GM19328 (cell line): ENCODE data around the gene ABR.
"Not testable (repeated sequence)": the region's sequence is repeated elsewhere in the genome, so short reads cannot be mapped to it uniquely, and the experiment has no call there.

Experiments
- ATAC-seq: cut with Tn5 transposase; IDR thresholded peaks from one replicate; pipeline ENCODE4 v1.9.1; 2021; ENCODE audit warnings: mild to moderate bottlenecking, moderate library complexity; ENCODE audit not compliant: unreplicated experiment

Gene ABR

DNA sequence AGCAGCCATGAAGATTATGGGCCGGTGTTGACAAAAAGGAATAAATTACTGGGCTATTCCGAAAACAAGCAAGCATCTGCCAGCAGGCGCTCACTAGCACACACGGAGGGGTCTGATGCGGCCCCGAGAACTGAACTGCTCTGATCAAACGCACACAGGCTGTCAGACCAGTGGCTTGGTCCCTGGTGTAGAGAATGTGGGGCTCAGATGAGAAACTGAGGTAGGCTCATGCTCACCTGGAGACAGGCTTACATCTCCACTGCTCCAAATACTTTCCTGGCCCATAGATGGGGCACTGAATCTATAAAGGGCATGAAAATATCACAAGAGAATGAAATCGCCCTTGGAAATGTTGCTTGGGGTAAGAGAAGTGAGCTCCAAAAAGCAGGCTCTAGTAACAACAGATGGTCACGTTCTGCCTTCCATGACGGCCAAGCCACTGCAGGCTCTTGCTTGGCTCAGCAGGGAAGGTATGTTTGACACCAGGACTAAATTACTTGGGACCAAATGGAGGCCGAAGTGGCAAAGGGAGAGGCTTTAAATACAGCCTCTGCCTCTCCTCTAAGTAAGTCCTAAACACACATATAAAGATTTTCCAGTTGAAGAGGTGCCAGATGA, 5.4 kb downstream of the ABR start:
- ATAC-seq: no peak

DNA sequence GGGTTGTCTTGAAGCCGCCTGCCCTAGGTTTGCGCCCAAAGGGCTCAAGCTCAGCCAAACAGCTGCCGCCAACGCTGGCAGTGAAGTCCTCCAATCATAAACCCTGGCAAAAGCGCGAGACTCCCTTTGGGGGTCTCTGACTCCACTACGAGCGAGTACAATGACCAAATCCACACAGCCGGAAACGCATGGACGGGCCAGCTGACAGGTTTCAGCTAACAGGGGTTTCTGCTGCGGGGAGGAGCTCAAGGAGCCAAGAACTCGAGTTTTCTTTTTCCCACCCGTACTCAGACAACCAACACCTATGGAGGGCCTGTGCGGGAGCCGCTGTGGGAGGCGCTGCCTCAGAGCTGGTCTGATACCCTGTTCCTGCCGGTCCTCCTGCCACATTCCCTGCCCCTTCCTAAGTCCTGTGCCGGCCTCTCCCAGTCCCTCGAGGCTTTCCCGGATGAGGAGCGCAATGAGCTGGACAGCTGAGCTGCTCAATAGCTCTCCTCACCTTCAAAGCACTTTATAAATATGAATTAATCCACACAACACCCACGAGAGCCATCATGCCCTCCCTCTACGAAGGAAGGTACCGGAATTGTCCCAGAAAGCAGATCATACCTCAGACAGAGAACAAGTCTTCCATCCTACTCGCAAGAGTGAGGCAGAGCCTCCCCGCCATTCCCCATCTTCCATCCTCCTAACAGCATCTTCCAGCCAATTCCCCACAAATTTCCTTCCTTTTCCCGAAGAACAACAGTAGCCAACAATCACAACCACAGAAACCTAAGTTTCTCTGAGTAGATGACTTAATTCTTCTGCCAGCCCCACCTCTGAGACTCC, 6.1 kb downstream of the ABR start:
- no peak for ATAC-seq

DNA sequence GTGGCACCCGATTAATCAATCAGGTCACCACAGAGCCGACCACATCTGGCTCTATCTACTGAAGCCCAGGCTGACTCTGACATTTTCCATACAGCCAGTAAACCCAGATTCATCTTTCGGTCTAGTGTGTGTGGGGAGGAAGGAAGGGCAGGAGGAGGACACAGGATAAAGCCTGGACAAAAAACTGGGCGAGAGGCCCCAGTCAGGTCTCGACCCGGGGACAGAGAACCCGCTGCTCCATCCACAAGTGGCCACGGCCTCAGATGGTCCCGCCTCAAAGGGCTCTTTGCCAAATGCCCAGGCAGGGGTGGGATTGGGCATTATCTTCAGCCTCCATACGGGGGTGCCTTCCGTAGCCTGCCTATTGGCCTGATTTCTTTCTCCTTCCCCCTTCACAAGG, 7.8 kb downstream of the ABR start:
- ATAC-seq: no peak

DNA sequence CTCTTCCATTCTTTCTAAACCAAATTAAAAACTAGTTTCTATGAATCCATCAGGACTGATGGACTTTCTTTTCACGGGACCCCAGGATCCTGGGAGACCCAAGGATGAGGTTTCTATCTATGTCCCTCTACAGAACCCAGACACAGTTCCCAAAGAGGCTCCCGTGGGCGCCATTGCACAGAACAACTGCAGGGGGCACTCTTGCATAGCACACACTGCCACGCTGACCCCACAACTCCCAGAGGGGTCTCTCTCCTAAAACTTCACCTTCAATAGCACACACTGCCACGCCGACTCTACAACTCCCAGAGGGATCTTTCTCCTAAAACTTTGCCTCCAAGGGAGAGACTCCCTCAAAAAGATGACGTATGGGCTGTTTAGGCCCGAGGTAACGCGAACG, 9.0 kb downstream of the ABR start:
- no peak for ATAC-seq

DNA sequence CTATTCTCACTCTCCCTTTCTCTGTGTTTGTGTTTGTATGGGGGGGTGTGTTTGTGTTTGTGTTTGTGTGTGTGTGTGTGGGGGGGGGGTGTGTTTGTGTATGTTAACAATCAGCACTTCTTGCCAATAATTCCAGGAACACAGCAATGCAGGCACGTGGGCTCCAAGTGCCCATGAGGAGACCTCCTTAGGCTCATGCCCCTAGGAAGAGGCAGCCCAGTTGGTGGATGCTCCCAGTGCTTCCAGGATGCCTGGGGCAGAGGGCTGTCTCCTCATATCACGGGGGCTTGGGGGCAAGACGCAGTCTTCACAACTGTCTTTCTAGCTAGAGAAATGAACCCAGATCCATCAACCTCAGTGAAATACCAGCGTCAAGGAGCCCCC, 9.9 kb downstream of the ABR start:
- ATAC-seq: no peak

DNA sequence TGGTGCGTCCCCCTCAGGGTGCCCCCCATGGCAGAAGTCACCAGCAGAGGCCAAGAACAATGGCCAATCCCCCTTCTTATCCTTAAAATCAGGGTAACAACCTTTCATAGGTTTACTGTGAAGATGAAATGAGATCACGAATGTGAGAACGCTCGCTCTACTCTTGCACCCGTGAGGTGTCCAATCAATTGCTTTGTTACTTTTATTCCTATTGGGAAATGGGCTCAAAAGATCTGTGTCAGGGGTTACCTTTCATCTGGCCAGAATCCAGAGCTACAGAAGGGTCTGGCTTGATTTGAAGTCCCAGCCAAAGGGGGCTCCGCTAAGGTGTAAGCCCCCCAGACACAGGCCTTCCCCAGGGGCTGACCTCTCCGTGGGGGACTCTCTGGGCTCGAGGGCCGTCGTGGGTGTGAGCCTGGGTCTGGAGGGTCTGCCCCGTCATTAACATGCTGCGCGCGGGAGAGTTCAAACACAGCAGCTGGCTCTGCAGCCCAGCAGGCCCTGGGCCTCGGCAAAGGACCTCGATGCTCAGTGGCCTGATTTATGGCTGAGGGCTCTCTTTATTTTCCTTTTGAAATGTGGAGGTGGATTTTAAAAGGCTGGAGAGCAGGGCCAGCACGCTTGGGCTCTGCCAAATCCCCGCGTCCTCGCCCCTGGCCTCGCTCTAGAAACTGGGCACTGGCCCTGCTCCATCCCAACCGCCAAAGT, 10.4 kb downstream of the ABR start:
- no peak for ATAC-seq

DNA sequence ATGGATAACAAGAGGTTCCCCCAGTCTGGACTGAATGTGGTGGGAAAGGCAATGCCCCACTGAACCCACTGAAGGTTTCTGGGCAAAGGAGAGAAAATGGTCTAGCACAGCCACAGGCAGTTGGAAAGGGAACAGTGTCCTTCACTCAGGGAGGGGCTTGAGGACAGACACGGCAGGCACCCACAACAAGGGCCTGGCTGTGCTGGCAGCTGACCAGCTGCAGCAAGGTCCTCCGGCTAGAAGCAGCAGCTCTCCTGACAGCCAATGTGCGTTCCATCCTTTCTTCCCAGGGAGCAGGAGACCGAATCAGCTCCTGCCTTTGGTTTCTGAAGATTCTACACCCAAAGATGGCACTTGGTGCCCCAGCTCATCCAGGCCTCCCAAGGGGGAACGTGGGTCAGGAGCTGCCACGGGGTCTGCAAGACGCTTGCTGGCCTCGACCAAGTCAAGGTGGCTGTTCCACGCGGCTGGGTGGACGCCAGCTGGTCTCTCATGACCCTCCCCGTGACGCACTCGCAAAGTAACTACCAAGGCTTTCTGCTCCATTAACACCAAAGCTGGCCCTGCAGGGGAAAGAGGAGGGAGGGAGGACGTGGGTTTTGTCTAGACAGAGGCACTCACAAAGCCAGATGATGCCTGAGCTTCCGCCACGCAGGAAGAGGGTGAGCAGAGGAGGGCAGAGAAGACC, 11.1 kb downstream of the ABR start:
- no peak for ATAC-seq

DNA sequence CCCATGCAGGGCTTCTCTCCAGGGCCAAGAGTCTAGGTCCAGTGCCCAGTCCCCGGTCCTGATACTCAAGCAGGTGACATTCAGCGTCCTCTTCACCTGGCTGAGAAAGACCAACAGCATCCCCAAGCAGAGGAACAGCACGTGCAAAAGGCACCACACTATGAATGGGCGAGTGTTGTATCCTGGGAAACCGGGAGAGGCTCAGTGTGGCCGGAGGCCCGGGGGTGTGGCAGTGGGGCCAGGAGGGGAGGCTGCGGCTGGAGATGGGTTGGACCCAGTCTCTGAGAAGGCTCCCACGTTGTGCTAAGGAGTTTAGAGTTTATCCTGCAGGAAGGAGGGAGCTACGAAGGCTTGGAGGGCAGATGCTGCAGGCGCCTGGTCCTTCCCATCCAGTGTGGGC, 13.5 kb downstream of the ABR start:
- no peak for ATAC-seq

DNA sequence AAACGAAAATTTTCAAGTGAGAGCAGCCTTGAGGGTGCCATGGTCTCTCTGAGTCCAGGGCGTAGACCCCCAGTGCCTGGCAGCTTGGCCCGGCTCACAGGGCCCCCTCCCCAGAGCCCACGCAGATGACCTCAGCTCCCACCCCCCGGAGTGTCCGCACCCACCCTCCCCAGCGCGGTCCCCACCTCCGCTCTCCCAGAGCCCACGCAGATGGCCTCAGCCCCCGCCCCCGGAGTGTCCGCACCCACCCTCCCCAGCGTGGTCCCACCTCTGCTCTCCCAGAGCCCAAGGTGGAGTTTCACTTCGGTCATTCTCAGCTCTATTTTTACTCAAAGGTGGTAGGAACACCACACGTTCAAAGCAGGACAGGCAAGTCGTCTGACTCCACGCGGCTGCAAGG, 13.9 kb downstream of the ABR start:
- no peak for ATAC-seq

DNA sequence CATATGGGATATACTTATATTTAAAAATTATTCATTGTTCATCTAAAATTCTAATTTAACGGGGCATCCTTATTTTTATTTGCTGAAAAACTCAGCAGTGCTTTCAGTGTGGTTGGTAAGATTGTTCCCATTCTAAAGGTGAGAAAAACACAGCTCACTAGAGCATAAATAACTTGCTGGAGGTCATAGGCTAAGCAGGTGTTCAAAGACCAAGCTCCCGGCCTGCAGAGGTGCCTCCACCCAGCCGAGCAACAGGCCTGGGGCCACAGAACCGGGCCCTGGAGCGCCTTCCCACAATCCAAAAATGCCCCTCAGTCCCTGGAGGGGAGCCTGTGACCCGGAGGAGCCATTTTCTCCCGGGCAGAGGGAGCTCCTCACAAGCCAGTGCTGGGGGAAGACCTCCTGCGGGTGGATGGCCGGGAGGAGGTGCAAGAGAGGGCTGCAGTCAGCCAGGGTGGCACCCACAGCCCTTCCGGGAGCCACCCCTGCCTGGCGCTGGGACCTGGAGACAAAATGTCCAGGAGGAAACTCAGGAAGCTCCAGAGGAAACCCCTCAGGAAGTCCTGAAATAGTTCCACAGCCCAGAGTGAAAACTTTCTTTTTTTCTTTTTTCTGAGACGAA, 14.7 kb downstream of the ABR start:
- no peak for ATAC-seq

DNA sequence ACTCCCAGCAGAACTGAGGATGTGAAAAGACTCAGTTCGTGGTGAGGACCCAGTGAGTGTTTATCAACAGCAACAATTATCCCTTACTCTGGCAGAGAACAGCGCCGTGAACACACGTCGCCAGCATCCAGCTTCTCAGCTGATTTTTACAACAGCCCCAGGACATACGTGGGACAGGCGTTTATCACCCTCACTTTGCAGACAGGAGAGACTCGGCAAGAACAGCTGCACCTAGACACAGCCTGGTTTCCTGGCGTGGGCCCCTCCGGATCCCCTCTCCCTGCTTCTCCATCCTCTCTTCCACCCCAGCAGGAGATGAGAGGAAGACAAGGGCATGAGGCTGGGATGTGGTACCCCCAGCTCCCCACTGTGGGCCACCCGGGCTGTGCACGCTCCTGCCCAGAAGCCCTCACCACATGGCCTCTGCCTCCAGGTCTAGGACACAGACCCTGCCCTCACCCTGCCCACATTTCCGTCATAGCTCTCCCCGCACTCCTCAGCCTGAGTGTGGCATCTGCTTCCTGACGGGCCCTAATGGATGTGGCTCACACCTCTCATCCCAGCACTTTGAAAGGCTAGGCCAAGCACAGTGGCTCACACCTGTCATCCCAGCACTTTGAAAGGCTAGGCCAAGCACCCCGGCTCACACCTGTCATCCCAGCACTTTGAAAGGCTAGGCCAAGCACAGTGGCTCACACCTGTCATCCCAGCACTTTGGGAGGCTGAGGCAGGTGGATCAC, 17.5 kb downstream of the ABR start:
- no peak for ATAC-seq

DNA sequence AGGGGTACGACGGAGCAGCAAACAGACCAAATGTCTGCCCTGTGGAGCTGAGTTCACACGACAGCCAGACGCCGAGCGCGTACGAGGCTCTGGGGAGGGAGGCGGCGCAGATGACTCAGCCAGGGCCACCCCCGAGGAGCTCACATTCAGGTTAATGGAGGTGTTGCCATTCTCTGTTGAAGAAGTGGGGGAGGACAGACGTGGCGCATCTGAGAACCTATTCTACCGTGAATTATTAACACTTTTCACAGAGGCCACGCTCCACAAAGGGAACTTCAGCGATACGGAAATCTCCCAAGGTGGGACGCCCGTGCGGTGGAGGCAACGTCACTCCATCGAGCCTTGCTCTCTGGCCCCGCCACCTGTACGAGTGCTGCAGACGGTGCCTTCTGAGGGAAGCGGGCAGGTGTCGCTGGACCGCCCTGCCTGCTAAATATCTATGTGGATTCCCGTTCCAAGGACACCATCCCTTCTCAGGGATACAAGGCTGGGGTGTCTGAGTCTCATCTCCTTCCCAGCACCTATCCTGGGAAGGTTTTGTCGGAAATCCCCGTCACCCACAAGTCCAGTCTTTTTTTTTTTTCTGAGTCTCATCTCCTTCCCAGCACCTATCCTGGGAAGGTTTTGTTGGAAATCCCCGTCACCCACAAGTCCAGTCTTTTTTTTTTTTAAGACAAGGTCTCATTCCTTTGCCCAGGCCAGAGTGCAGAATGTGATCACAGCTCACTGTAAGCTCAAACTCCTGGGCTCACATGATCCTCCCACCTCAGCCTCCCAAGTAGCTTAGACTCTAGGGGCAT, 19.0 kb downstream of the ABR start:
- no peak for ATAC-seq

DNA sequence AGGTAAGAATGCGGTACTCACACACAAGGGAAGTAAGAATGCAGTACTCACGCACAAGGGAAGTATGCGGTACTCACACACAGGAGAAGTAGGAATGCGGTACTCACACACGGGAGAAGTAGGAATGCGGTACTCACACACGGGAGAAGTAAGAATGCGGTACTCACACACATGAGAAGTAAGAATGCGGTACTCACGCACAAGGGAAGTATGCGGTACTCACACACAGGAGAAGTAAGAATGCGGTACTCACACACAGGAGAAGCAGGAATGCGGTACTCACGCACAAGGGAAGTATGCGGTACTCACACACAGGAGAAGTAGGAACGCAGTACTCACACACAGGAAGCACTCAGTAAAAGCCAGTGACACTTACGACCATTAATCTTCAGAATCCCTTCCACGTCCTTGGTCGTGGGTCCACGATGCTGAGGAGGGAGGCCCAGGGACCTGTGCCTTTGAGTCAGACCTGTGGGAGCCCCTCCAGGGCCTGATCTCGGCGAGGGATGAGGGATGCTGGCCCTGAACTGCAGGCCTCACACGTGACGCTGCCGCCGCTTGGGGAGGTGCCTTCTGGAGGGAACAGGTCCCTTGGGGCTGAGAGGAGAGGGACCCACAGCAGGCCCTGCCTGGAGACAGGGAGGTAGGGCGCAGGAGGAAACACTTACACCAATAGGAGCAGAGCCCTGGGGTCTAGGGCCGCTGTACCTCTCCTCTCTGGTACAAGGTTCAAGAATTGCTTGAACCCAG, 20.2 kb downstream of the ABR start:
- ATAC-seq: no peak

DNA sequence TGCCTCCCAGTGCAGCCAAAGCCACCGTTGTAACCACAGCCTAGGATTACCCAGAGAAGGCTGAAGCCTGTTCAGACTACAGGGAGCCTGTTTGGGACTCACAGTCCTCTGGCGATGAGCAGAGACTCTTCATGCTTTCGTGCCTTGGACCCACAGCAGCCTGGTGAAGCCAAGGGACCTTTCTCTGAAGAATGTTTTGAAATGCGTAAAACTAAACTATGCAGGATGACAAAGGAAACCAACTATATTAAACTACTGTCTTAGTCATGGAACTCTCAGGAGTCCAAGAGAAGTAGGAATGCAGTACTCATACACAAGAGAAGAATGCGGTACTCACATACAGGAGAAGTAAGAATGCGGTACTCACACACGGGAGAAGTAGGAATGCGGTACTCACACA, 20.9 kb downstream of the ABR start:
- no peak for ATAC-seq

DNA sequence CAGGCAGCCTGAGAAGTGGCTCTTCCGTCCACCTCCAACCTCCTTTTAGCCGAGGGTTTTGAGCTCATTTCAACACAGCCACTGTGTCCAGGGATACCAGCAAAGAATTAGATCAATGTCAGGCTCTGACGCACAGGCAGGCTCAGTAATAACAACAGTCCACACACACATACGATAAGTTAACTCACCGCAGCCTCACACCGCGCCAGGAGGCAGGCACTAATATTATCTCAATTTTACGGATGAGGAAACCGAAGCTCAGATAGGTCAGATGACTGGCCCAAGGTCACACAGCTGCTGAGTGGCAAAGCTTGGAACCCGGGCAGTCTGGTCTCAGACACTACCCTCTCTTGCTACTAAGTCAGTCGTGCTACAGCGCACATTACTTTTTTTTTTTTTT, 22.9 kb downstream of the ABR start:
- ATAC-seq: no peak

DNA sequence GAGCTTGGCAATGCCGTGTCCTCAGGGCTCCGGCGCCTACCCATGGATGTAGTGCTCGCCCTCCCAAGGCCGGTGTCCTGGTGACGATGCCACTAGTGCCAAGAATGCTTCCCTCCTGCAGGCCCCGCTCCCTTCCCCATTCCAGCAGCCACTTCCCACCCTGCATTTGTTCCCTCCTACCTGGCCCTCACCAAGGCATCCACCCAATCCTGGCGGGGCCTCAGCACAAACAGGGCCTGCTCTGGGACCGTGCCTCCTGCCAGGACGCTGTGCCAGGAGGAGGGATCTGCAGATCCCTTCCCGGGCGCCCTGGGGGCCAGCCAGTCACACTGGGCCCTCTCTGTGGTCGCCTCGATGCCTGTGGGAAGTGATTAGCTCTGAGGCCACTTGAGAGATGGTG, 25.1 kb downstream of the ABR start:
- no peak for ATAC-seq

DNA sequence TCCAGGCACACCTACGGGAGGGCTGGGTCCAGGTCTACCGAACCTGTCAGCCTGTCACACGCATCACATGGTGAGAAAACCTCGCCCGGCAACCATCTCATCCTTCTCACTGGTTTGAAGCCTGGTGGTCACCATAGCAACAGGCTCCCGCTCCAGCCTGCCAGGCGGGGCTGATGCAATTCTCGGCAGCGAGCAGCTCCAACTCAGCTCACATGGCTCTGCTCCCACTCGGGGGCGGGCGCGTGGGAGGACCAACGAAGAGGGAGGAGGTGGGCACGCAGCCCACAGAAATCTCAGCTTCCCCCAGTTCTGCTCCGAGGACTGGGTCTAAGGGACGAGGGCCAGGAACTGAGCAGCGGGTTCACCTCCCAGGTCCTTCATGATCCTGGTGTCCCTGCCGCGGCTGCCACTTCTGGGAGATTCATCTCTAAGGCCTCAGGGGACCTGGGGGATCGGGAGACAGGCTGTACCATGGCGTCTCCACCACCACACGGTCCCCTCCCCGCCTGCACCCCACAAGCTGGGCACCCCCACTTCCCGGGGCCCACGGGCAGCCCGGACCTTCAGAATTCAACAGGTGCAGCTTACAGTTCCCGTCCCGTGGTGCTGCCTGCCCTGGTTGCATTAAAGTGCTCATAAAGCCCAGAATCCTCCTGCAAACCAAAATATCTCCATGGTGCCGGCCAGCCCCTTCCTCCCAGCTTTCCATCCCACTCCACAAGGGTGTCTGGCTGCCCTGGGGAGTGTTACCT, 25.8 kb downstream of the ABR start:
- no peak for ATAC-seq

DNA sequence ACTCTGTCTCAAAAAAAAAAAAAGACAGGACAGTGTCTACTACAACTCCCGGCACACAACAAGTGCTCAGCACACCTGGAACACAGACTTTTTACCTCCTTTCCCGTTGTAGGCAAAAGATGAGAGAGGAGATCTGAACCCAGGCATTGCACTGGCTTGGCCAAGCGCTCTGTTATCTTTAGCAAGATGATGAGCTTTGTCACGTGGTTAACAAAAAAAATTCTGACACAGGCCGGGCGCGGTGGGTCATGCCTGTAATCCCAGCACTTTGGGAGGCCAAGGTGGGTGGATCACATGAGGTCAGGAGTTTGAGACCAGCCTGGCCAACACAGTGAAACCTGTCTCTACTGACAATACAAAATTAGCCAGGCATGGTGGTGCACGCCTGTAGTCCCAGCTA, 27.2 kb downstream of the ABR start:
- ATAC-seq: not testable (repeated sequence)
